Measurements from ENCODE around the gene SHC3.

GRCh38 chr9:89106224-89106851 lies 72.3 kb downstream of the SHC3 start:
- TF ChIP-seq CTCF (conservative IDR thresholded peaks at IDR 0.05 in 1 of 2, IDR thresholded peaks at IDR 0.05 in 1 of 2; ENCODE audit: extremely low read depth in 1 of 2, insufficient read depth in 1 of 2, low read depth in 1 of 2, low read length in 2 of 2) (no peak), EZH2 (IDR thresholded peaks at IDR 0.05; ENCODE audit: borderline replicate concordance, low read length) (no peak)

All from mammary epithelial cell (primary cell).